HG03342 (cell line): ENCODE measurements around the gene USP16.
"Not testable (repeated sequence)": the region's sequence is repeated elsewhere in the genome, so short reads cannot be mapped to it uniquely, and the experiment has no call there.

Experiments
- ATAC-seq: cut with Tn5 transposase; IDR thresholded peaks from one replicate; pipeline ENCODE4 v1.9.1; 2021; ENCODE audit warnings: mild to moderate bottlenecking, moderate library complexity; ENCODE audit not compliant: unreplicated experiment

Gene USP16

GRCh38 chr21:29033301-29033700 is 8.8 kb downstream of the USP16 start:
- no peak for ATAC-seq

- no peak for ATAC-seq
These were observed 9.4 kb downstream of the USP16 start for GRCh38 chr21:29033871-29034270.

GRCh38 chr21:29034678-29035077 is 10.2 kb downstream of the USP16 start:
- no peak for ATAC-seq

GRCh38 chr21:29052224-29052623 is 27.8 kb downstream of the USP16 start:
- ATAC-seq: no peak

- ATAC-seq: no peak
These were observed 28.6 kb downstream of the USP16 start for GRCh38 chr21:29053011-29053553.

GRCh38 chr21:29053656-29054055 is 29.2 kb downstream of the USP16 start:
- no peak for ATAC-seq

- no peak for ATAC-seq
These were observed 30.6 kb downstream of the USP16 start for GRCh38 chr21:29055080-29055479.

GRCh38 chr21:29056005-29056404 is 31.5 kb downstream of the USP16 start:
- no peak for ATAC-seq

GRCh38 chr21:29056538-29057050 is 32.1 kb downstream of the USP16 start:
- no peak for ATAC-seq

- ATAC-seq: peak; percentile 94
These were observed 40.5 kb downstream of the USP16 start for GRCh38 chr21:29064850-29065481.

GRCh38 chr21:29072873-29073221 is 48.4 kb downstream of the USP16 start:
- no peak for ATAC-seq

- peak; percentile 88 for ATAC-seq
These were observed 48.9 kb downstream of the USP16 start, which contains the start of gene CCT8 for GRCh38 chr21:29073222-29074006. Gene CCT8, minus strand, starts transcription at chr21:29073648. Its CDS starts 58 bp downstream, at chr21:29073590.

- peak; percentile 10 for ATAC-seq
These were observed 49.5 kb downstream of the USP16 start for GRCh38 chr21:29074007-29074376.

- no peak for ATAC-seq
These were observed 50.3 kb downstream of the USP16 start for GRCh38 chr21:29074783-29075182.

GRCh38 chr21:29075706-29076466 is 51.4 kb downstream of the USP16 start:
- ATAC-seq: no peak

GRCh38 chr21:29076731-29077640 is 52.5 kb downstream of the USP16 start:
- not testable (repeated sequence) for ATAC-seq

GRCh38 chr21:29077651-29078090 is 53.2 kb downstream of the USP16 start:
- ATAC-seq: no peak

GRCh38 chr21:29078869-29079767 is 54.6 kb downstream of the USP16 start:
- ATAC-seq: peak; percentile 51

GRCh38 chr21:29080454-29080941 is 56.0 kb downstream of the USP16 start:
- no peak for ATAC-seq
